ENCODE data around the gene FBXW8.
A peak's percentile ranks its signal among the peaks of the same experiment; 100 is the strongest.

Gene FBXW8

DNA sequence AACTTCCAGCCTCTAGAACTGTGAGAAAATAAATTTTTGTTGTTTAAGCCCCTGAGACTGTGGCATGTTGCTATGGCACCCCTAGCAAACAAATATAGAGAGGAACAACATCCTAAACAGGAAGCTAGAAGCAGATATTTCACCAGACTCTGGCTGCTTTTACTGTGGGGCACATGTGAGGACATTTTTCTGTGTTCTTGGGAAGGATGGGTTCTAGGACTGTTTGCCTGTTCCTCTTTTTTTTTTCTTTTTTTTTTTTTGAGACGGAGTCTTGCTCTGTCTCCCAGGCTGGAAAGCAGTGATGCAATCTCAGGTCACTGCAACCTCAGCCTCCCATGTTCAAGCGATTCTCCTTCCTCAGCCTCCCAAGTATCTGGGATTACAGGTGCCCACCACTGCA lies 25.3 kb upstream of the FBXW8 start:
- peak; percentile 64 to 92 (median 76) for DNase-seq

DNA sequence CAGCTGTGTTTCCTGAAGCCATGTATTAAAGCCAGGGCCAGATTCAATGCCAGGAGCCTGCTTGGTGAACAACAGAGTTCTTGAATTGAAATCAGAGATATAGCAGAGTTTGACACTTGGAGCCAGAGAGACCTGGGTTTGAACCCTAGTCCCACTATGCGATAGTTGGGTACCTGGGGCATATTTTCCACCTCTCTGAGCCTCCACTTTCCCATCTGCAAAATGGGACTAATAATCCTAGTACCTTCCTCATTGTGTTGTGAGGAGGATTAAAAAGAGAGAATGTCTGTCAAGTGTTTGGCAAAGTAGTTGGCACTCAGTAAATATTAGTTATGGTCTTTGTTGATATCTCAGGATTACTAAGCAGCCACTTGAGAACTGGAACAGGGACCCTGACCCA lies 23.5 kb upstream of the FBXW8 start:
- no peak for DNase-seq

DNA sequence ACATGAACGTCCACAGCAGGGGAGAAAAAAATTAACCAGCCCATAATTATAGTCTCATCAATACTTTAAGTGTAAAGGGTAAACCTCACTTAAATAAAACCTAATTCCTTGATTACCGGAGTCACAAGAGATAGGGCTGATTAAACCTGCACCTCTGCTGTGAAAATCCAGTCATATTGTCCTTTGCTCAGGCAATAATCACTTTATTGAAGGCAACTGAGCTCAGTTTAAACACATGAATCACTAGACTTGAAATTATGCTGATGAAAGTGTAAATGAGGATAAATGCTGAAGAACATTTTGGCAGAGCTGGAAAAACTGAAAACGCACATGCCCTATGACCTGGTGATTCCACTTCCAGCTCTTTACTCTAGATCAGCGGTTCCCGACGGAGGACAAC lies 22.9 kb upstream of the FBXW8 start:
- DNase-seq, result no peak

DNA sequence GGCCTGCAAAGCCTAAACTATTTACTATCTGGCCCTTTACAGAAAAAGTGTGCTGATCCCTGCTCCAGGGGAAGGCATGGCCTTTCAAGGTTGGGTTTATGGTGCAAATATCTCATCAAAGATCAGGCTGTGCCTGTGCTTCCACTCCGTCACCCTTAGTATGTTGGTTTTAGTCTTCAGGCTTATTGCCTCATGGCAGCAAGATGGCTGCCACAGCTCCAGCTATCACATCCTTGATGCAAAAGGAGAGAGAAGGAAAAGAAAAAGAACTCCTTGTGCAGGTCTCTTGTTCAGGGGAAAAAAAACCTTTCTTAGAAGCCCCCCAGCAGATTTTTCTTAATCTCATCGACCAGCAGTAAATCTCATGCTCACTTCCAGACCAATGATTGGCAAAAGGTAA lies 20.4 kb upstream of the FBXW8 start:
- DNase-seq, result no peak

DNA sequence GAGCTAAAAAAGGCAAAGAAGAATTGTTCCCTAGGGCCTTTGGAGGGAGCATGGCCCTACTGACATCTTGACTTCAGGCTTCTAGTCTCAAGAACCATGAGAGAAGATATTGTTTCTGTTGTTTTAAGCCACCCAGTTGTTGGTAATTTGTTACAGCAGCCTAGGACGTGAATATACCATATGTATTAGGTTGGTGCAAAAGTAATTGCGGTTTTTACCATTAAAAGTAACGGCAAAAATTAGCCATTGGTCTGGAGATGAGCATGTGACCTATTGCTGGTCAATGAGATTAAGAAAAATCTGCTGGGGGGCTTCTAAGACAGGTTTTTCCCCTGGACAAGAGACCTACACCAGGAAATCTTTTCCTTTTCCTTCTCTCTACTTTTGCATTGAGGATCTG lies 19.7 kb upstream of the FBXW8 start:
- DNase-seq, result no peak

DNA sequence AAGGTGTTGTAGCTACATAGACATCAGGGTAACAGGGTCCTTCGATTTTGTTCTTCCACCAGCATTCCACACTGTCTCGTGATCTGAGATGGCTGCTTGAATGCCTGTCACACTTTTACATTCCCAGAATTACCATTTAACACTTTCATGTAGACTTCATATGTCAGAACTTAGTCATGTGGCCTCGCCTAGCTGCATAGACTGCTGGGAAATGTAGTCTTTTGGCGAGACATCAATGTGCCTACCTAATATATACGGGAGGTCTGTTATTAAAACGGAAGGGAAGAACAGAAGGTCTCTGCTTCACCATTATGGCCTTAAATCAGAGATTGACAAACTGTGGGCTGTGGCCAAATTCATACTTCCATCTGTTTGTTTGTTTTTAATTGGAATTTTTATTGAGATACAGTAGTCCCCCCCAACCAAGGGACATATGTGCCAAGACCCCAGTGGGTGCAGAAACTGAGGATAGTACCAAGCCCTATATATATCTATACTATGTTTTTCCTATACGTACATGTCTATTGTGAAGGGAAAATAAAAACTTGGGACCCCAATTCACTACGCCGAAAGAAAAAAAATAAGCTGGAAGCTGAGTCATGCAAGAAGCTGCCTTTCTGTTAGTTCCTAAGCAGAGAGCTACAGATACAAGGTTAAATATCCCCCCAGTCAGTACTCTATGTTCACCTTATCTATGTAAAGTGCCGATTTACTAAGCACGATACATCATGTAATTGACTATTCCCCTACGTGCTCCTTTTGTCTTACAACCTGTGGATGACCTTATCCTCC lies 18.2 kb upstream of the FBXW8 start:
- DNase-seq, result no peak

DNA sequence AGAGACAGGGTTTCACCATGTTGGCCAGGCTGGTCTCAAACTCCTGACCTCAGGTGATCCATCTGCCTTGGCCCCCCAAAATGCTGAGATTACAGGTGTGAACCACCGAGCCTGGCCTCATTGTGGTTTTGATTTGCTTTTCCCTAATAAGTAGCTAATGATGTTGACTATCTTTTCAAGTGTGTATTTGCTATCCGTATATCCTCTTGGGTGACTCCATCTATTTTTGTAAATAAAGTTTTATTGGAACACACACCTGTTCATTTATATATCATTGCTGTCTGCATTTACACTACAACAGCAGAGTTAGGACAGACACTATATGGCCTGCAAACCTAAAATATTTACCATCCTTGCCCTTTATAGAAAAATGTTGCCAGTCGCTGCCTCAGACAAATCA lies 15.8 kb upstream of the FBXW8 start:
- no peak for DNase-seq

DNA sequence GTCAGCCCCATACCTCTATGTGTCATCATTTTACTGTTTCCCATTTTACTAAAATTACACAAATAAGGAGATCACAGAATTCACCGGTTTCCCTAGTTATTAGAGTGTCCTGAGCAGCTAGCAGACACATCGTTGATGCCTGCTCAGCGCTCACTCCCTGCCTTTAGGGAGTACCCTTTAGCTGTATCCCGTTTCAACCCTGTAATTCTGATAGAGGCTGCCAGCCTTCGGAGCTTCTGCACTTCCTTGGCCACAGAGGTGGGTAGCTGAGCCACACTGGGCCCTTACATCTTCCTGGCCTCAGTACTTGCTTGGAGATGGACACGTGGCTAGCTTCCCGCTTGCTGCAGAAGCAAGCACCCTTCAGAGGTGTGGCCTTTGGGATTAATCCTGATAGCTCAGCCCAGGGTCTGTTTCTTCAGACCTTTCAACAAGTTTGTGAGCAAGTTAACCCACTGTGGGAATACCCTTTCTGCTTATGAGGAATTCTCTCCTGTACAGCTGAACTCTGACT lies 14.3 kb upstream of the FBXW8 start:
- DNase-seq, result no peak

DNA sequence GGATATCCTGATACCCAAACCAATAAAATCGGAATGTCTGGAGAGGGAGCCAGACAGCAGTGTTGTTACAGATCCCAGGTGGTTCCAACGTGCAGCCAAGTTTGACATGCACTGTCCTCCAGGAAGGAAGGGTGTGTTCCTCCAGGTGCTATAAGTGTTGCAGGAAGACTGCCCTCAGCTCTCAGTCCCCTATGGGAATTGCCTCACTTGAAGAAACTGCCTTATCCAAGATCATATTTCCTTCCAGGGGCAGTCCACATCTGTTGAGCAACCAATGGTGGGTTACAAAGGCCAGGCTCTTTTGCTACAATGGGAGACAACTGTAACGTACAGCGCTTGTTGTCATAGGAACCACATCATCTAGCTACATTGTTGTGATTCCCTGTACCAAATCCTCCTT lies 13.3 kb upstream of the FBXW8 start:
- DNase-seq, result no peak

DNA sequence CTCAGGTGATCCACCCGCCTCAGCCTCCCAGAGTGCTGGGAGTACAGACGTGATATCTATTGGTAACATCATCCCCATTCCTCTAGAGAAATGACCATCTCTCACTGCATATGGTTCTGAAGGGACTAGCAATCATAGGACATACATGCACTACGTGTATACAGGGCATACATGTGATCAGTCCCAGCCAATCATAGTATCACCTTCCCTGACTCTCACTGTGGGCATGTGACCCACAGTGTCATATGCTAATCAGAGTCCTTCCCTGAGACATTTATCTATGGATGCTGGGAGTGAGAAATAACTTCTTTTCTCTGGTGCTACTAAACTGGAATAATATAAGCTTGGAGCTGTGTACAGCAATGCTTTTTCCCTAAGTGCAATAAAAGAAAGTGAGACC lies 12.1 kb upstream of the FBXW8 start:
- DNase-seq, result no peak

DNA sequence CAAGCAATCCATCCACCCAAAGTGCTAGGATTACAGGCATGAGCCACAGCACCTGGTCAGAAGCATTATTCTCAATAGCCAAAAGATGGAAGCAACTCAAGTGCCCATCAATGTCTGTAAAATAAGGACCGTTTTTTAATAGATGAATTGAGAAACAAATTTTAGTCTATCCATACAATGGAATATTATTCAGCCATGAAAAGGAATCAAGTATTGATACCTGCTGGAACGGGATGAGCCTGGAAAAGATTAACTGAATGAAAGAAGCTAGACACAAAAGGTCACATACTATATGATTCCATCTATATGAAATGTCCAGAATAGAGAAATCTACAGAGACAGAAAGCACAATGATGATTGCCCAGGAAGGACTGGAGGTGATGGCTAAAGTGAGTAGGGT lies 9.1 kb upstream of the FBXW8 start:
- DNase-seq, result no peak

DNA sequence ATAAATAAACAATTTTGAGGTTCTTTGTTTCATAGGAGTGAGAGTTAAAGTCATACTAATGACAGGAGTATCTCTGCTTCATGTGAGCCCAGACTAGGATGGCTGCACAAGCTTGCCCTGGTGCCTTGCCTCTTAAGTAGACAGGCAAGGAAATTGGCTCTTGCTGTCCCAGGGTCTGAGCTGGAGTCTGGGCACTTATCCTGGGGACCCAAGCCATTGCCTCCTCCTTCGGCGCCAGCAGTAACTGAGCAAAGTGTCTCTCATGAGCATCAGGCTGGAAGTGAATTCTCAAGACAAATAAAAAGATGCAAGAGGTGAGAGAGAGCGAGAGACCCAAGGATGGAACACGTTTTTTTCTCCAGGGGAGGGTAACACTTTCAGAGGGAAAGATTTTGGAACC lies 6.9 kb upstream of the FBXW8 start:
- no peak for DNase-seq

DNA sequence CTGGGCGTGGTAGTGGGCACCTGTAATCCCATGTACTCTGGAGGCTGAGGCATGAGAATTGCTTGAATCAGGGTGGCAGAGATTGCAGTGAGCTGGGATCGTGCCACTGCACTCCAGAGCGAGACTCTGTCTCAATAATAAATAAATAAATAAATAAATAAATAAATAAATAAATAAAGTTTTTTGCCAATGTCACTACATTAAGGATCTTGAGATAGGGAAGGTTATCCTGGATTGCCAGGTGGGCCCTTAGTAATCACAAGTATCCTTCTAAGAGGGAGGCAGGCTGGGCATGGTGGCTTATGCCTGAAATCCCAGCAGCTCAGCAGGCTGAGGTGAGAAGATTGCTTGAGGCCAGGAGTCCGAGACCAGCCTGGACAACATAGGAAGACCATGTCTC lies 4.5 kb upstream of the FBXW8 start:
- no peak for DNase-seq

DNA sequence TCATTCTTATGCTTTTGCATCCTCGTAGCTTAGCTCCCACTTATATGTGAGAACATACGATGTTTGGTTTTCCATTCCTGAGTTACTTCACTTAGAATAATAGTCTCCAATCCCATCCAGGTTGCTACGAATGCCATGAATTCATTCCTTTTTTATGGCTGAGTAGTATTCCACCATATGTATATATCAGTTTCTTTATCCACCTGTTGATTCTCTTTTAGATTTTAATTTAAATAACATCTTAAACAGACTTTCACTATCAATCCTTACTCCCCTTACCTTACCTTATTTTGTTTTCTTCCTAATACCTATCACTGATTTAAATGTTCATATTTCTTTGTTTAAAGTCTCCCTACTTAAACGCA lies 488 bp upstream of the FBXW8 start:
- no peak for DNase-seq

DNA sequence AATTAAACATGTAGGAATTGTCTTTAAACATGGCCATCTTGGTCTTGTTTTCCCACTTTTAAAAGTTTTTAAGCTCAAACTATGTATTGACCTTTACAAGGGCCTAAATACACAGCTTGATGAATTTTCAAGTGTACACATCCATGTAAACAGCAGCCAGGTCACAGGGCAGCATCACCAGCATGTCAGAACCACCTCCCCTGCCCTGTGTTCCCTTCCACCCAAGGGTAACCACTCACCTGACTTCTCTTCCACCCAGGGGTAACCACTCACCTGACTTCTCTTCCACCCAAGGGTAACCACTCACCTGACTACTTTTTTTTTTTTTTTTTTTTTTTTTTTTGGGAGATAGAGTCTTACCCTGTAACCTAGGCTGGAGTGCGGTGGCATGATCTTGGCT lies 4.6 kb downstream of the FBXW8 start:
- DNase-seq, result no peak

DNA sequence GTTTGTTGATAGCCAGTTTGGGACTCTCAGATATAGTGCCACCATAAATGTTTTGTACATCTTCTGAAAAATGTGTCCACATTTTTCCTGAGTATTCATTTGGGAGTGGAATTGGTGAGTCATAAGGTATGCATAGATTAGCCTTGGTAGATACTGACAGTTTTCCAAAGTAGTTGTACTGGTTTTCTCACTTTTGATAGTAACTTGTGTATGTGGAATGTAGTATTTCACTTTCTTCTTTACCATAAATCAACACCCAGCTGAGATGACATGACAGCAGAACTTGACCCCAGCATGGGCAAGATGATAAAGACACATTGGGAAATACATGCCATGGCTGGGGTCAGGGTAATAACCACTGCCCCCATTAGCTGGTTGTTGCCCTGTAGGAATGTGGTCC lies 5.4 kb downstream of the FBXW8 start:
- DNase-seq, result no peak

DNA sequence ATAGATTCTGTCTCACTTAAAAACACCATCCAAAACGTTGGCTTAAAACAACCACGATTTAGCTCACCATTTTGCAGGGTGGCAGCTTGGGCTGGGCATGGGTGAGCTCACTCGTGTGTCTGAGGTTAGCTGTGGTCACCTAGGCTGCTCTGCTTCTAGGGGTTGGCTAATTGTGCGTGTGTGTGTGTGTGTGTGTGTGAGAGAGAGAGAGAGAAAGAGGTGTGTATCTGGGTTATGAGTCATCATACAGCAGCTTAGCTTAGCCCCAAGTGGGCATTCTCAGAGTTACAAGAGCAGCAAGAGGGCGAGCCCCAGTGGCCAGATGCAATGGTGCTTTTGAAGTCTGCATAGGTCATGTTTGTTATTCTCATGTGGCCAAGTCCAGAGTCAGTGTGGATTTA lies 6.0 kb downstream of the FBXW8 start:
- peak in 2 of 4 experiments; percentile 11 to 50 for DNase-seq

DNA sequence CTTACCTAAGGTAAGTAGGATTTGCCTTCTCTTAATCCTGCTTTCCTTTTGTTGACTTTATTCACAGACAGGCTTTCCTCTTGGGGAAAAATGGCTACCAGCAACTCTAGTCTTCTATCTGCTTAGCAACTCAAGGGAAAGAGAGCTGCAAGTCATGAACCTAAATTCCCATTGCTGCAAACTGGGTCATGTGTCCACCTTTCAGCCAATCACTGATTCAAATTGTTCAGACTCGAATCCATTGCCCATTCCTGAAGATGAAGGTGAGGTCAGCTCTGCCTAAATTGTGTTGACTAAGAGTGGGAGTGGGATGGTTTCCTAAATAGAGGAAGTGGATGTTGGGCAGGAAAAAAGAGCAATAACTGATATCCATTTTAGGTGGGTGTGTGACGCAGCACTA lies 7.7 kb downstream of the FBXW8 start:
- DNase-seq, result peak in 3 of 4 experiments; percentile 14 to 39 (median 31)

DNA sequence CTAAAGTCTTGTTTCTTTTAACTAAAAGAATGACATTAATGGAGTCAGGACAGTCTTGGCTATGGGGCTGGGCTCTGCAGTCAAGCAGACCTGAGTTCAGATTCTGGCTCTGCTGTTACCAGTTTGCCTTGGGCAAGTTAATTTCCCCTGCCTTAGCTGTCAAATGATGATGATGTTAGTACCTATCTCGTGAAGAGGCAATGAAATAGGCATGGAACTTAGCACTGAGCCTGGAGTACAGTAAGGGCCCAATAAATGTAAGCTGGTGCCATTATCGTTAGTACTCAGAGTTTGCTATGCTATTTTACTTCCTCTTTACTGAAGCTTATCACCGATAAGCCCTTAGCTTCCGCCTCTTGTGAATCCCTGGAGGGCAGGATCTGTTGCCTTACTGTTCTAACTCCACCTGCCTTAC lies 8.5 kb downstream of the FBXW8 start:
- DNase-seq, result peak in 2 of 4 experiments; percentile 11

DNA sequence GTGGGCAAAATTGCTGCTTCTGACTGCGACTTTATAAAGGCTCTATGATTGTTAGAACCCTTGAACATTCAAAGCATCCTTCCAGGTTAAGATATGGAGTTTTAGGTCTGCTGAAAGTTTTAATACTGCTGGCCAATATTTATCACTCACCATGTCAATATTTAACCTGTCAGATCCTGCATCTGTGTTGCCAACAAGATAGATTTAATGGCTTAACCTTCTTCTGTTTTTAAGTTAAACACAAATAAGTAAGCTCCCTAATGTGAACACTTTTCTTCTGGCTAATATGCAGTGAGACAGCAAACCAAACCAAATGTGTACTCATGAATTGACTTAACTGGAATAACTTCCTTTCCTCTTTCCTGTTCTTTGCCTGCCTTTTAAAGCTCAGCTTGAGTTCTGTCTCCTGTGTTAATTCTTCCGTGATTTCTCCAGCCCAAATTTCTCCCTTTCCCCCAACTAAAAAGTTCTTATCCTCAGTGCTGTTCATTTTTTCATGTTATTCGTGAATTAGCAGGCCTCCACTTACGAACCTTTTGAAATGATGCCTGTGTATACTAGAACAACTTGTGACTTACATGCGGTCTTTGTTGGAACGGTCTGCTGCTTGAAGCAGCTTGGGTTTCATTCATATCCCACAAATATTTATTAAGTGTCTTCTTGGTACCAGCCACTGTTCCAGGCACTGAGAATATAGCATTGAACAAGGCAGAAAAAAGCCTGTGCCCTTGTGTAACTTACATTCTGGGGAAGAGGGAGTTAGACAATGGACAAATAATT lies 9.1 kb downstream of the FBXW8 start:
- no peak for DNase-seq

DNA sequence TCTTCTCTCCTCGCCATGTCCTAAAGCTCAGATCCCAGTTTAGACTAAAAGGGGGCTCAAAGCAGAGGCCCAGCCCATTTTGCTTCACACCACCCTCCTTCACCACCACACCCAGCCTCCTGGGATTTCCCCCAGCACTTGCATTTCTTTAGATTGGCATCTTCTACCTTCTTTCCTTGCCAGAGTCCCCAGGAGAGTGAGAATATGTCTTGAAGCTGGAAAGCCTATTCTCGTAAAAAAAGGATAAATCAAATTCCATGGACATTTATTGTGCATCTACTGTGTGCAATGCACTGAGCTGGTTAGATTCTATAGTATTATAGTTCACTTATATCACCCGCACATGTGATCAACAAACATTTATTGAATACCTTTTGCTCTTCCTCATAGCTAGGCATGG lies 10.2 kb downstream of the FBXW8 start:
- DNase-seq, result no peak

DNA sequence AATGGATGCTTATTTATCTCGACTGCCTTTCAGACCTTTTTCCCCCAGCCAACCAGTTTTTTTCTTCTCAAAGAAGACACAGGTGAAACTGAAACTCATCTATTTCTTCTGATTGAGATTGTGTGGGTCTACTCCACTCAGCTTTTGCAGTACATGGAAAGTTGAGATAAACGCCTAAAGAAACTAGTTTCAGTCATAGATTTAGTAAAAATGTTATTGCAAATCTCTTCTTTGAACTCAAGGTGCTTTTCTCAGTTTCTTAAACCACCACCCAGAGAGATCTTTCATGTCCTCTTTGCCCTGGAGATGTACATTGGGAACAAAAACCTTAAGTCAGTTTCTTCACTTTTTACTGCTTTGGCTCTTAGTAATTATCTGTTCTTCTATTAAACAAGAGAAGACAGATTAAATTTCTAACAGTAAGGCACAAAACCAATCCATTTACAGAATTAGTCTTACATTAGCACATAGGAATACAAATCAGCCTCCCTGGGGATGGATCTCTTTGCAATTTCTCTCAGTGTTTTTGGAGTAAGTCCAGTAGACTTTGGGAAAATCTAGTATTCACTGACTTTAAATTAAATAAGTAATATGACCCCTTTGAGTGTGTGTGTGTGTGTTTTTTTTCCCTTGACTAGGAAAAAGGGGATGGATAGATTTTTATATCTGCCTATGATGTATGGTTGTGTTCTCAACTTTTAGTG lies 11.6 kb downstream of the FBXW8 start:
- no peak for DNase-seq
